ENCODE data around the gene COA1. TPM values are rescaled to one million over a fixed set of nuclear protein-coding genes. Genes with fewer than 3 reads are reported as not detected.
A peak's percentile ranks its signal among the peaks of the same experiment; 100 is the strongest.

The COA1 gene
- polyA plus RNA-seq, 3 donors, result 25.6 to 57.8 (median 56.2) TPM

DNA sequence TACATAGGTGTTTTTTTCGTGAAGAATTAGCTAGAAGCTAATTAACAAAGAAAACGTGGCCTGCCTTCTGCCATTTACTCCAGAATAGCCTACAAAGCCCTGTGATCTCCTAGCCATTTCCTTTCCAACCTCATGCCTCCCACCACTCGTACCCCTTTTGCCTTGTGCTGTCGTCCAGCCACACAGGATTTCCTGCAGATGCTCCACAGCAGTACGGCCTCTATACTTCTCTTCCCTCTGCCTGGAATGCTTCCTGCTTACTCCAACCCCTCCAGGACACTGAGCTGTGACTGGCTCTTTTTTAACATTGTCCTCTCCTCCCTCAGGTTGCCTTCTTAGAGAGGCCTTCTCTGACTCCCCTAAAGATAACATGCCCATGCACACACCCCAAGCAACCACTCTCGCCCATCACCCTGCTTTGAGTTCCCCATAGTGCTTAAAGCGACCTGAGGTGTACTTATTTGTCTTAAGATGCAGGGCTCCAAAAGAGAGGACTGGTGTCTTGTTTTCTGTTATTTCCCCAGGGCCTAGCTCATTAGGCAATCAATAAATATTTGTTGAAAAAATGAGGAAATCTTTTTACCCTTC is 113.7 kb downstream of the COA1 start:
- H3K9me3 ChIP-seq (replicated peaks in 1 of 2; ENCODE audit: control insufficient read depth in 1 of 2, insufficient read depth in 1 of 2, low read length in 2 of 2), result no peaks in the 10 kb centered on the region
- DNase-seq, result no peak
- H3K4me3 ChIP-seq (replicated peaks in 1 of 3; ENCODE audit: low read depth in 2 of 3, low read length in 3 of 3), result no peak overlapping the region
- TF ChIP-seq, protein P1, sequence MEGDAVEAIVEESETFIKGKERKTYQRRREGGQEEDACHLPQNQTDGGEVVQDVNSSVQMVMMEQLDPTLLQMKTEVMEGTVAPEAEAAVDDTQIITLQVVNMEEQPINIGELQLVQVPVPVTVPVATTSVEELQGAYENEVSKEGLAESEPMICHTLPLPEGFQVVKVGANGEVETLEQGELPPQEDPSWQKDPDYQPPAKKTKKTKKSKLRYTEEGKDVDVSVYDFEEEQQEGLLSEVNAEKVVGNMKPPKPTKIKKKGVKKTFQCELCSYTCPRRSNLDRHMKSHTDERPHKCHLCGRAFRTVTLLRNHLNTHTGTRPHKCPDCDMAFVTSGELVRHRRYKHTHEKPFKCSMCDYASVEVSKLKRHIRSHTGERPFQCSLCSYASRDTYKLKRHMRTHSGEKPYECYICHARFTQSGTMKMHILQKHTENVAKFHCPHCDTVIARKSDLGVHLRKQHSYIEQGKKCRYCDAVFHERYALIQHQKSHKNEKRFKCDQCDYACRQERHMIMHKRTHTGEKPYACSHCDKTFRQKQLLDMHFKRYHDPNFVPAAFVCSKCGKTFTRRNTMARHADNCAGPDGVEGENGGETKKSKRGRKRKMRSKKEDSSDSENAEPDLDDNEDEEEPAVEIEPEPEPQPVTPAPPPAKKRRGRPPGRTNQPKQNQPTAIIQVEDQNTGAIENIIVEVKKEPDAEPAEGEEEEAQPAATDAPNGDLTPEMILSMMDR (IDR thresholded peaks at IDR 0.05), result no peak
- H3K27ac Mint-ChIP-seq, result peak overlapping the region in 2 of 7 donors; percentile 5 to 26
- intact Hi-C loops (cut with micrococcal nuclease), result no loop called here
- H3K27ac ChIP-seq (ENCODE audit: low read depth in 1 of 2, low read length in 2 of 2), result no peak overlapping the region
- no peak overlapping the region for H3K4me3 Mint-ChIP-seq
- no peaks in the 10 kb centered on the region for H3K4me1 ChIP-seq (ENCODE audit: control insufficient read depth in 1 of 2, insufficient read depth in 2 of 2, low read length in 2 of 2)
- H3K36me3 ChIP-seq (replicated peaks in 1 of 2; ENCODE audit: control insufficient read depth in 1 of 2, insufficient read depth in 2 of 2, low read length in 2 of 2), result peaks cover 17 to 80% of the 10 kb centered on the region in 2 donors
- no peak overlapping the region for H2AFZ ChIP-seq (ENCODE audit: insufficient read depth, low read depth, low read length, poor library complexity, severe bottlenecking)
- H3K4me1 Mint-ChIP-seq, result no peaks in the 10 kb centered on the region
- no peak overlapping the region for H3K9ac ChIP-seq (ENCODE audit: insufficient read depth, low read length, poor library complexity, severe bottlenecking)
- H4K20me1 ChIP-seq (ENCODE audit: insufficient read depth, low read length), result no peaks in the 10 kb centered on the region
- no peaks in the 10 kb centered on the region for H3K27me3 ChIP-seq (ENCODE audit: control insufficient read depth in 2 of 2, insufficient read depth in 2 of 2, low read length in 2 of 2)
- peaks cover 0 to 3% (median 0%) of the 10 kb centered on the region in 3 donors for H3K27me3 Mint-ChIP-seq (ENCODE audit: low read depth in 3 of 3)
- WGBS (ENCODE audit: insufficient coverage), result 22% methylated on average over 3 of the region's 7 CpGs
- no peak overlapping the region for H3K4me2 ChIP-seq (replicated peaks; ENCODE audit: extremely low read depth, low read length, poor library complexity, severe bottlenecking)
- H3K9me3 Mint-ChIP-seq, result no peaks in the 10 kb centered on the region
- H3K79me2 ChIP-seq (ENCODE audit: insufficient read depth, low read length), result no peaks in the 10 kb centered on the region
- peaks cover 18 to 33% of the 10 kb centered on the region in 2 donors for H3K36me3 Mint-ChIP-seq

DNA sequence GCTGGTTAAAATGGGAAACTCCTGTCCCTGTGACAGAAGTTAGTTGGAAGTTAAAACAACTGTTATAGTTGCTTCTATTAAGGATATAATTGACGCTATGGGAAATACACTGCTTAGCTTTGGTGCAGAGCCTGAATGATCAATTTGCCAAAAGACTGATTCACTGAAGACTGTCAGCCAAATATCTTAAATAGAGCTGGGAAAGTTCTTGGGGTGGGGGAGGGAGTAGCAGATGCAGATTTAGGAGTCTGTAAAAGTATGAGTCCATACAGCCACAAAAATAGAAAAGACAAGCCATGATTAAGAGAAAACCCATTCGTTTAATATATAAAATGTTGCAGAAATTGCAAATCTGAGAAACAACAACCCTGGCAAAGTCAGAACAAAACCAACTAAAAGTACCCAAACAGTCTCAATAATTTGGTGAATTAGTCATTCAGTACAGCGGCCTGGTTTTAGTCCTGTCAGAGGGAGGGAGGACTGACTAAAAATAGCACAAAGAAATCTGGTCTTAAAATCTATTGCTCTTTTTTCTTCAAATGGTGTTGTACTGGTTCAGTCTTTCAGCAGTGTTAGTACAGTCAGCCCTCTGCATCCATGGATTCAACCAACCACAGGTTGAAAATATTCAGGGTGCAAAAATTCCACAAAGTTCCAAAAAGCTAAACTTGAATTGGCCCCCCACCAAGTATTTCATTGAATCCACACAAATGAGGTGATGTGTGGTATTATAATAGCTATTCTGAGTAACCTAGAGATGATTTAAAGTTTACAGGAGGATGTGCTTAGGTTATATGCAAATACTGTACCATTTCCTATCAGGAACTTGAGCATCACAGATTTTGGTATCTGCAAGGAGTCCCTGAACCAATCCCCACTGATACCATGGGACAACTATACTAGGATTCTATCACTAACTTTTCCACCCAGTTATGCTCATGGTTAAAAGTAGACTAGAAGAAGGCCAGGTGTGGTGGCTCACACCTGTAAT is 116.4 kb downstream of the COA1 start:
- no peak overlapping the region for H2AFZ ChIP-seq (ENCODE audit: insufficient read depth, low read depth, low read length, poor library complexity, severe bottlenecking)
- no peaks in the 10 kb centered on the region for H3K9me3 ChIP-seq (replicated peaks in 1 of 2; ENCODE audit: control insufficient read depth in 1 of 2, insufficient read depth in 1 of 2, low read length in 2 of 2)
- WGBS (ENCODE audit: insufficient coverage), result 88% methylated on average over 1 of the region's 3 CpGs
- no peak overlapping the region for H3K9ac ChIP-seq (ENCODE audit: insufficient read depth, low read length, poor library complexity, severe bottlenecking)
- DNase-seq, result no peak
- Mint-ChIP-seq H3K9me3 (peaks cover 0 to 1% (median 0%) of the 10 kb centered on the region in 7 donors), H3K4me3 (no peak overlapping the region), H3K27me3 (ENCODE audit: low read depth in 3 of 3) (peaks cover 0 to 3% (median 0%) of the 10 kb centered on the region in 3 donors), H3K4me1 (no peaks in the 10 kb centered on the region), H3K36me3 (peaks cover 37 to 57% of the 10 kb centered on the region in 2 donors), H3K27ac (no peak overlapping the region)
- no peaks in the 10 kb centered on the region for H3K27me3 ChIP-seq (ENCODE audit: control insufficient read depth in 2 of 2, insufficient read depth in 2 of 2, low read length in 2 of 2)
- peaks cover 23 to 78% of the 10 kb centered on the region in 2 donors for H3K36me3 ChIP-seq (replicated peaks in 1 of 2; ENCODE audit: control insufficient read depth in 1 of 2, insufficient read depth in 2 of 2, low read length in 2 of 2)
- H3K4me3 ChIP-seq (replicated peaks in 1 of 3; ENCODE audit: low read depth in 2 of 3, low read length in 3 of 3), result no peak overlapping the region
- intact Hi-C loops (cut with micrococcal nuclease), result no loop called here
- H3K27ac ChIP-seq (ENCODE audit: low read depth in 1 of 2, low read length in 2 of 2), result no peak overlapping the region
- H3K79me2 ChIP-seq (ENCODE audit: insufficient read depth, low read length), result no peaks in the 10 kb centered on the region
- no peaks in the 10 kb centered on the region for H3K4me1 ChIP-seq (ENCODE audit: control insufficient read depth in 1 of 2, insufficient read depth in 2 of 2, low read length in 2 of 2)
- no peak overlapping the region for H3K4me2 ChIP-seq (replicated peaks; ENCODE audit: extremely low read depth, low read length, poor library complexity, severe bottlenecking)
- H4K20me1 ChIP-seq (ENCODE audit: insufficient read depth, low read length), result no peaks in the 10 kb centered on the region
- TF ChIP-seq, protein P1 (IDR thresholded peaks at IDR 0.05), result no peak
